ENCODE results near the gene PLCL2. TPM values are rescaled to one million over a fixed set of nuclear protein-coding genes. Genes with fewer than 3 reads are reported as not detected.

Gene PLCL2
- total and polyA plus RNA-seq, 2 donors (not counting 1 experiment from before 2014, with no cell fraction given), result 21.7 to 55.2 TPM

GRCh38 chr3:17092583-17092933 is 207.8 kb downstream of the PLCL2 start:
- no peaks in the 10 kb centered on the region for H3K4me1 ChIP-seq (ENCODE audit: control insufficient read depth in 2 of 2, insufficient read depth in 2 of 2, low read length in 2 of 2)
- no peaks in the 10 kb centered on the region for H3K9me3 ChIP-seq (ENCODE audit: control extremely low read depth in 1 of 3, control insufficient read depth in 2 of 3, insufficient read depth in 1 of 3, low read length in 2 of 3)
- Mint-ChIP-seq H3K4me1 (no peaks in the 10 kb centered on the region), H3K4me3 (no peak overlapping the region), H3K27me3 (no peaks in the 10 kb centered on the region), H3K9me3 (ENCODE audit: insufficient read depth) (no peaks in the 10 kb centered on the region), H3K27ac (peak overlapping the region; percentile 29)
- ATAC-seq (ENCODE audit: low read depth) (no peak), DNase-seq (no peak)
- TF ChIP-seq EZH2 (IDR thresholded peaks at IDR 0.05; ENCODE audit: borderline replicate concordance, insufficient read depth, low read depth, low read length, poor library complexity, severe bottlenecking), result no peak
- TF ChIP-seq, protein P1, sequence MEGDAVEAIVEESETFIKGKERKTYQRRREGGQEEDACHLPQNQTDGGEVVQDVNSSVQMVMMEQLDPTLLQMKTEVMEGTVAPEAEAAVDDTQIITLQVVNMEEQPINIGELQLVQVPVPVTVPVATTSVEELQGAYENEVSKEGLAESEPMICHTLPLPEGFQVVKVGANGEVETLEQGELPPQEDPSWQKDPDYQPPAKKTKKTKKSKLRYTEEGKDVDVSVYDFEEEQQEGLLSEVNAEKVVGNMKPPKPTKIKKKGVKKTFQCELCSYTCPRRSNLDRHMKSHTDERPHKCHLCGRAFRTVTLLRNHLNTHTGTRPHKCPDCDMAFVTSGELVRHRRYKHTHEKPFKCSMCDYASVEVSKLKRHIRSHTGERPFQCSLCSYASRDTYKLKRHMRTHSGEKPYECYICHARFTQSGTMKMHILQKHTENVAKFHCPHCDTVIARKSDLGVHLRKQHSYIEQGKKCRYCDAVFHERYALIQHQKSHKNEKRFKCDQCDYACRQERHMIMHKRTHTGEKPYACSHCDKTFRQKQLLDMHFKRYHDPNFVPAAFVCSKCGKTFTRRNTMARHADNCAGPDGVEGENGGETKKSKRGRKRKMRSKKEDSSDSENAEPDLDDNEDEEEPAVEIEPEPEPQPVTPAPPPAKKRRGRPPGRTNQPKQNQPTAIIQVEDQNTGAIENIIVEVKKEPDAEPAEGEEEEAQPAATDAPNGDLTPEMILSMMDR (IDR thresholded peaks at IDR 0.05), result no peak
- WGBS (ENCODE audit: insufficient coverage), result 85% methylated on average over 1 of the region's 2 CpGs
- no peak overlapping the region for H3K9ac ChIP-seq (ENCODE audit: low read length)
- no peaks in the 10 kb centered on the region for H3K27me3 ChIP-seq (replicated peaks in 1 of 4; ENCODE audit: control extremely low read depth in 1 of 4, control insufficient read depth in 3 of 4, insufficient read depth in 4 of 4, low read length in 3 of 4)
- H3K79me2 ChIP-seq (ENCODE audit: control insufficient read depth, insufficient read depth, low read length), result no peaks in the 10 kb centered on the region
- peaks cover 0 to 12% of the 10 kb centered on the region in 2 experiments for H3K36me3 ChIP-seq (replicated peaks in 1 of 2; ENCODE audit: control extremely low read depth in 1 of 2, control insufficient read depth in 1 of 2, extremely low read depth in 1 of 2, insufficient read depth in 2 of 2, low read length in 1 of 2)
- H4K20me1 ChIP-seq (ENCODE audit: control insufficient read depth, insufficient read depth, low read length, poor library complexity, severe bottlenecking), result no peaks in the 10 kb centered on the region
- H3K4me3 ChIP-seq (ENCODE audit: control extremely low read depth in 1 of 5, extremely low read depth in 1 of 5, insufficient read depth in 1 of 5, low read depth in 2 of 5, low read length in 4 of 5), result no peak overlapping the region
- H2AFZ ChIP-seq (ENCODE audit: insufficient read depth, low read depth, low read length, poor library complexity, severe bottlenecking), result no peak overlapping the region
- intact Hi-C loops (cut with micrococcal nuclease), result no loop called here
- no peak overlapping the region for H3K27ac ChIP-seq (ENCODE audit: low read length in 2 of 2)
- ChIA-PET POLR2A (no interaction called here), CTCF (no interaction called here)
- H3K4me2 ChIP-seq (replicated peaks; ENCODE audit: low read depth, low read length, poor library complexity, severe bottlenecking), result no peak overlapping the region

DNA sequence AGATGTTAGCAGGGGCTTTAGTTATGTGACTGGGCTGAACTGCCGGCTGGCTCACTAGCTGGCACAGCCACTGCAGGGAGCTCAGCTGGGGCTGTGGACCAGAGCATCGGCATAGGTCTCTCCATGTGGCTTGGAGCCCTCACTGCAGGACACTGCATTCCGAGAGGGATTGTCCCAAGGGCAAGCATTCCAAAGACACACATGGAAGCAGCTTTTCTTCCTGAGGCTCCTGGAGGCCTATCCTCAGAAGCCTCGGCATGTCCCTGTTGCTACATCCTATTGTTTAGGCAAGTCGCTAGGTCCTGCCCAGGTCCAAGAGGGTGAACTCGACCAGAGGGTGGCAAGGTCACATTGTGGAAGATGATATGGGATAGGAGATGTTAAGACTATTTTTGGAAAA is 209.8 kb downstream of the PLCL2 start:
- Mint-ChIP-seq H3K27ac (no peak overlapping the region), H3K9me3 (ENCODE audit: insufficient read depth) (no peaks in the 10 kb centered on the region), H3K4me3 (no peak overlapping the region), H3K4me1 (no peaks in the 10 kb centered on the region), H3K27me3 (no peaks in the 10 kb centered on the region)
- ATAC-seq (ENCODE audit: low read depth), result no peak
- TF ChIP-seq, protein P1 (IDR thresholded peaks at IDR 0.05), result no peak
- TF ChIP-seq EZH2 (IDR thresholded peaks at IDR 0.05; ENCODE audit: borderline replicate concordance, insufficient read depth, low read depth, low read length, poor library complexity, severe bottlenecking), result no peak
- Histone ChIP-seq H3K9me3 (ENCODE audit: control extremely low read depth in 1 of 3, control insufficient read depth in 2 of 3, insufficient read depth in 1 of 3, low read length in 2 of 3) (no peaks in the 10 kb centered on the region), H3K27me3 (replicated peaks in 1 of 4; ENCODE audit: control extremely low read depth in 1 of 4, control insufficient read depth in 3 of 4, insufficient read depth in 4 of 4, low read length in 3 of 4) (no peaks in the 10 kb centered on the region), H3K4me1 (ENCODE audit: control insufficient read depth in 2 of 2, insufficient read depth in 2 of 2, low read length in 2 of 2) (no peaks in the 10 kb centered on the region), H3K27ac (ENCODE audit: low read length in 2 of 2) (no peak overlapping the region), H4K20me1 (ENCODE audit: control insufficient read depth, insufficient read depth, low read length, poor library complexity, severe bottlenecking) (no peaks in the 10 kb centered on the region), H3K79me2 (ENCODE audit: control insufficient read depth, insufficient read depth, low read length) (no peaks in the 10 kb centered on the region), H3K36me3 (replicated peaks in 1 of 2; ENCODE audit: control extremely low read depth in 1 of 2, control insufficient read depth in 1 of 2, extremely low read depth in 1 of 2, insufficient read depth in 2 of 2, low read length in 1 of 2) (peaks cover 0 to 9% of the 10 kb centered on the region in 2 experiments), H2AFZ (ENCODE audit: insufficient read depth, low read depth, low read length, poor library complexity, severe bottlenecking) (no peak overlapping the region), H3K4me3 (ENCODE audit: control extremely low read depth in 1 of 5, extremely low read depth in 1 of 5, insufficient read depth in 1 of 5, low read depth in 2 of 5, low read length in 4 of 5) (no peak overlapping the region), H3K4me2 (replicated peaks; ENCODE audit: low read depth, low read length, poor library complexity, severe bottlenecking) (no peak overlapping the region), H3K9ac (ENCODE audit: low read length) (no peak overlapping the region)
- CTCF ChIA-PET, result no interaction called here
- DNase-seq, result no peak
- POLR2A ChIA-PET, result no interaction called here
- 90% methylated on average over 6 of the region's 6 CpGs for WGBS (ENCODE audit: insufficient coverage)
- intact Hi-C loops (cut with micrococcal nuclease), result no loop called here

Measured in B cell (primary cell).